T-helper 1 cell treated with Interleukin-12 subunit alpha and Interleukin-12 subunit beta and Interleukin-4 antibody, amounts not matched to agents 30 μg/mL and 1 μg/mL, for 36 hours (primary cell): ENCODE measurements around the gene SEC22A.

Source experiments
- H3K27ac Mint-ChIP-seq: one replicate; pipeline ENCODE4 v1.8.0; 2021; ENCODE audit warnings: mild to moderate bottlenecking, mixed read lengths
- H3K27me3 Mint-ChIP-seq: one replicate; pipeline ENCODE4 v1.8.0; 2021; ENCODE audit warnings: low read depth, mixed read lengths
- H3K36me3 Mint-ChIP-seq: one replicate; pipeline ENCODE4 v1.8.0; 2021; ENCODE audit warnings: low read depth, mixed read lengths
- H3K4me1 Mint-ChIP-seq: one replicate; pipeline ENCODE4 v1.8.0; 2021; ENCODE audit warnings: low read depth, mixed read lengths
- H3K4me3 Mint-ChIP-seq: one replicate; pipeline ENCODE4 v1.8.0; 2021; ENCODE audit warnings: mild to moderate bottlenecking, moderate library complexity, mixed read lengths
- H3K9me3 Mint-ChIP-seq: one replicate; pipeline ENCODE4 v1.8.0; 2021; ENCODE audit warnings: mixed read lengths

Gene SEC22A

GRCh38 chr3:123310741-123311140 is 109.0 kb downstream of the SEC22A start:
- Mint-ChIP-seq H3K27me3 (peaks cover 6% of the 10 kb centered on the region), H3K27ac (no peak overlapping the region), H3K4me1 (no peaks in the 10 kb centered on the region), H3K36me3 (no peaks in the 10 kb centered on the region), H3K9me3 (no peaks in the 10 kb centered on the region), H3K4me3 (no peak overlapping the region)

GRCh38 chr3:123311201-123311600 is 109.5 kb downstream of the SEC22A start:
- Mint-ChIP-seq H3K27ac (no peak overlapping the region), H3K9me3 (no peaks in the 10 kb centered on the region), H3K36me3 (no peaks in the 10 kb centered on the region), H3K4me3 (no peak overlapping the region), H3K27me3 (peaks cover 7% of the 10 kb centered on the region), H3K4me1 (no peaks in the 10 kb centered on the region)

GRCh38 chr3:123312331-123313265 is 110.9 kb downstream of the SEC22A start:
- peaks cover 7% of the 10 kb centered on the region for H3K27me3 Mint-ChIP-seq
- no peaks in the 10 kb centered on the region for H3K36me3 Mint-ChIP-seq
- H3K4me3 Mint-ChIP-seq = no peak overlapping the region
- H3K27ac Mint-ChIP-seq = no peak overlapping the region
- H3K9me3 Mint-ChIP-seq = no peaks in the 10 kb centered on the region
- H3K4me1 Mint-ChIP-seq = no peaks in the 10 kb centered on the region

GRCh38 chr3:123313889-123314288 is 112.1 kb downstream of the SEC22A start:
- peaks cover 7% of the 10 kb centered on the region for H3K27me3 Mint-ChIP-seq
- no peaks in the 10 kb centered on the region for H3K36me3 Mint-ChIP-seq
- H3K4me3 Mint-ChIP-seq = no peak overlapping the region
- no peaks in the 10 kb centered on the region for H3K9me3 Mint-ChIP-seq
- H3K4me1 Mint-ChIP-seq = no peaks in the 10 kb centered on the region
- no peak overlapping the region for H3K27ac Mint-ChIP-seq

GRCh38 chr3:123314359-123315270 is 112.9 kb downstream of the SEC22A start:
- no peak overlapping the region for H3K27ac Mint-ChIP-seq
- no peak overlapping the region for H3K4me3 Mint-ChIP-seq
- H3K9me3 Mint-ChIP-seq = no peaks in the 10 kb centered on the region
- no peaks in the 10 kb centered on the region for H3K36me3 Mint-ChIP-seq
- H3K27me3 Mint-ChIP-seq = peaks cover 7% of the 10 kb centered on the region
- no peaks in the 10 kb centered on the region for H3K4me1 Mint-ChIP-seq

- Mint-ChIP-seq H3K4me3 (no peak overlapping the region), H3K9me3 (no peaks in the 10 kb centered on the region), H3K36me3 (no peaks in the 10 kb centered on the region), H3K27ac (no peak overlapping the region), H3K27me3 (peaks cover 7% of the 10 kb centered on the region), H3K4me1 (no peaks in the 10 kb centered on the region)
These were observed 113.5 kb downstream of the SEC22A start for GRCh38 chr3:123315271-123315595.

GRCh38 chr3:123317716-123318115 is 116.0 kb downstream of the SEC22A start:
- peaks cover 3% of the 10 kb centered on the region for H3K27me3 Mint-ChIP-seq
- no peak overlapping the region for H3K4me3 Mint-ChIP-seq
- H3K4me1 Mint-ChIP-seq = no peaks in the 10 kb centered on the region
- no peak overlapping the region for H3K27ac Mint-ChIP-seq
- H3K36me3 Mint-ChIP-seq = no peaks in the 10 kb centered on the region
- H3K9me3 Mint-ChIP-seq = no peaks in the 10 kb centered on the region

GRCh38 chr3:123318374-123318773 is 116.6 kb downstream of the SEC22A start:
- no peaks in the 10 kb centered on the region for H3K36me3 Mint-ChIP-seq
- no peaks in the 10 kb centered on the region for H3K9me3 Mint-ChIP-seq
- H3K27ac Mint-ChIP-seq = no peak overlapping the region
- H3K4me3 Mint-ChIP-seq = no peak overlapping the region
- H3K4me1 Mint-ChIP-seq = no peaks in the 10 kb centered on the region
- peaks cover 3% of the 10 kb centered on the region for H3K27me3 Mint-ChIP-seq

- no peaks in the 10 kb centered on the region for H3K9me3 Mint-ChIP-seq
- no peak overlapping the region for H3K4me3 Mint-ChIP-seq
- H3K4me1 Mint-ChIP-seq = no peaks in the 10 kb centered on the region
- H3K36me3 Mint-ChIP-seq = no peaks in the 10 kb centered on the region
- no peak overlapping the region for H3K27ac Mint-ChIP-seq
- peaks cover 3% of the 10 kb centered on the region for H3K27me3 Mint-ChIP-seq
These were observed 118.0 kb downstream of the SEC22A start for GRCh38 chr3:123319760-123320159.

- Mint-ChIP-seq H3K27ac (no peak overlapping the region), H3K4me1 (no peaks in the 10 kb centered on the region), H3K4me3 (no peak overlapping the region), H3K9me3 (no peaks in the 10 kb centered on the region), H3K36me3 (no peaks in the 10 kb centered on the region), H3K27me3 (peaks cover 3% of the 10 kb centered on the region)
These were observed 118.5 kb downstream of the SEC22A start for GRCh38 chr3:123320221-123320620.

- H3K27me3 Mint-ChIP-seq = no peaks in the 10 kb centered on the region
- H3K4me3 Mint-ChIP-seq = no peak overlapping the region
- no peaks in the 10 kb centered on the region for H3K36me3 Mint-ChIP-seq
- H3K27ac Mint-ChIP-seq = no peak overlapping the region
- no peaks in the 10 kb centered on the region for H3K9me3 Mint-ChIP-seq
- H3K4me1 Mint-ChIP-seq = no peaks in the 10 kb centered on the region
These were observed 120.1 kb downstream of the SEC22A start for GRCh38 chr3:123321806-123322205.

GRCh38 chr3:123322866-123323265 is 121.1 kb downstream of the SEC22A start:
- no peak overlapping the region for H3K4me3 Mint-ChIP-seq
- H3K36me3 Mint-ChIP-seq = no peaks in the 10 kb centered on the region
- no peaks in the 10 kb centered on the region for H3K9me3 Mint-ChIP-seq
- H3K4me1 Mint-ChIP-seq = no peaks in the 10 kb centered on the region
- no peak overlapping the region for H3K27ac Mint-ChIP-seq
- no peaks in the 10 kb centered on the region for H3K27me3 Mint-ChIP-seq
